Left lung (tissue), 10 donors: ENCODE measurements around the gene ITM2B. TPM values are rescaled to one million over a fixed set of nuclear protein-coding genes. Genes with fewer than 3 reads are reported as not detected.
"Not testable (repeated sequence)": the region's sequence is repeated elsewhere in the genome, so short reads cannot be mapped to it uniquely, and the experiment has no call there.

ENCODE experiments used
- ATAC-seq: fragments of 200-7000 bp; cut with Tn5 transposase; one replicate; pipeline ENCODE4 v1.9.1; 2020; ENCODE audit warnings: moderate library complexity
- DNase-seq, 4 donors: peaks; one replicate each; pipeline ENCODE4 v3.0.0-alpha.2; 2013 to 2020
- H3K27ac ChIP-seq, 2 donors: fragments of 200-600 bp; sonication (generic) in 1 of 2; one replicate each; pipeline versions ENCODE4 v1.5.0 to v1.8.0; 2020 to 2021
- H3K27me3 ChIP-seq, 2 donors: fragments of 200-600 bp; sonication (generic) in 1 of 2; one replicate each; pipeline versions ENCODE4 v1.5.0 to v1.8.0; 2020 to 2021
- H3K36me3 ChIP-seq, 2 donors: fragments of 200-600 bp; sonication (generic) in 1 of 2; one replicate each; pipeline versions ENCODE4 v1.5.0 to v1.8.0; 2020 to 2021
- H3K4me1 ChIP-seq, 2 donors: fragments of 200-600 bp; one replicate each; pipeline ENCODE4 v1.8.0; 2021
- H3K4me3 ChIP-seq, 2 donors: fragments of 200-600 bp; sonication (generic) in 1 of 2; one replicate each; pipeline versions ENCODE4 v1.5.0 to v1.8.0; 2020 to 2021; ENCODE audit warnings: mild to moderate bottlenecking in 1 of 2
- H3K9me3 ChIP-seq, 2 donors: fragments of 200-600 bp; sonication (generic) in 1 of 2; one replicate each; pipeline versions ENCODE4 v1.5.0 to v1.8.0; 2020 to 2021
- intact Hi-C, 2 donors: fragments of 100-400 bp; cut with DNase I; formaldehyde crosslinking; loops; one replicate each; pipeline versions ENCODE4 v1.11.2 to v1.14.2; 2022
- polyA plus RNA-seq, 6 donors: library from polyadenylated mRNA; unstranded; fragments of 120-200 nt; gene quantifications; one replicate each; pipeline ENCODE4 v1.2.1, GENCODE V29; 2013; ENCODE audit not compliant: insufficient read length in 6 of 6
- total RNA-seq, 2 donors: library from RNA; stranded (reverse); fragmentation: NEBNext Ultra II Directional; extraction: Animal tissue kit (Norgen Biotek cat#: 25700); gene quantifications; one replicate each; pipeline ENCODE4 v1.2.1, GENCODE V29; 2021
- TF ChIP-seq, protein P1 (sequence below), 2 donors: fragments of 200-600 bp; sonication (generic) in 1 of 2; IDR thresholded peaks; one replicate each; pipeline versions ENCODE4 v1.5.0 to v1.8.0; 2021; ENCODE audit warnings: antibody characterized with exemption in 2 of 2
- donor health status: DM: no; HTN: yes; CAD: no.
- donor health status: DM: no; HTN: no; CAD: no.

Gene ITM2B
- total and polyA plus RNA-seq, 8 donors, result 530 to 683 (median 621) TPM

DNA sequence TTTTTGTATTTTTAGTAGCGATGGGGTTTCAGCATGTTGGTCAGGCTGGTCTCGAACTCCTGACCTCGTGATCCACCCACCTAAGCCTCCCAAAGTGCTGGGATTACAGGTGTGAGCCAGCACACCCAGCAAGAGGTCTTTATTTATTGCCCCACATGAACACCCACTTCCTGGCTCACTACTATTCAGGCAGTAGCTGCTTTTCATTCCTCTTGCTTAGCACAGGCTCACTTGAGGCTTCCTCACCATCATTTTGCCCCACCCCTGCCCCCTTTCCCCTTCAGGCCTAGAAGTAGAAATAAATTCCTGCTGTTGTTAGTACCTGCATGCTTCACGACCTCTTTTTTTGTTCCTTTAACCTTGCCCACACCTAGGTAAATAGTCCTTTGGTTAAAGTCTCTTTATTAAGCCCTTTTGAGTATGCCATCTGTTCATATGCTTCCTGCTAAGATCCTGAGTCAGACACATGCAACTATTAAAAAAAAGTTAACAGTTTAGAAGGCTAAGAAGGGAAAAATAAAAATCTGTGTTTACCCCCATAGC lies 33.5 kb upstream of the ITM2B start:
- ATAC-seq, result no peak
- DNase-seq, result no peak
- Histone ChIP-seq H3K27me3 (no peaks in the 10 kb centered on the region), H3K4me1 (peaks cover 0 to 5% of the 10 kb centered on the region in 2 donors), H3K27ac (no peak overlapping the region), H3K4me3 (no peak overlapping the region), H3K36me3 (no peaks in the 10 kb centered on the region), H3K9me3 (no peaks in the 10 kb centered on the region)
- intact Hi-C loops, result no loop called here
- TF ChIP-seq, protein P1, sequence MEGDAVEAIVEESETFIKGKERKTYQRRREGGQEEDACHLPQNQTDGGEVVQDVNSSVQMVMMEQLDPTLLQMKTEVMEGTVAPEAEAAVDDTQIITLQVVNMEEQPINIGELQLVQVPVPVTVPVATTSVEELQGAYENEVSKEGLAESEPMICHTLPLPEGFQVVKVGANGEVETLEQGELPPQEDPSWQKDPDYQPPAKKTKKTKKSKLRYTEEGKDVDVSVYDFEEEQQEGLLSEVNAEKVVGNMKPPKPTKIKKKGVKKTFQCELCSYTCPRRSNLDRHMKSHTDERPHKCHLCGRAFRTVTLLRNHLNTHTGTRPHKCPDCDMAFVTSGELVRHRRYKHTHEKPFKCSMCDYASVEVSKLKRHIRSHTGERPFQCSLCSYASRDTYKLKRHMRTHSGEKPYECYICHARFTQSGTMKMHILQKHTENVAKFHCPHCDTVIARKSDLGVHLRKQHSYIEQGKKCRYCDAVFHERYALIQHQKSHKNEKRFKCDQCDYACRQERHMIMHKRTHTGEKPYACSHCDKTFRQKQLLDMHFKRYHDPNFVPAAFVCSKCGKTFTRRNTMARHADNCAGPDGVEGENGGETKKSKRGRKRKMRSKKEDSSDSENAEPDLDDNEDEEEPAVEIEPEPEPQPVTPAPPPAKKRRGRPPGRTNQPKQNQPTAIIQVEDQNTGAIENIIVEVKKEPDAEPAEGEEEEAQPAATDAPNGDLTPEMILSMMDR (IDR thresholded peaks at IDR 0.05), result no peak

DNA sequence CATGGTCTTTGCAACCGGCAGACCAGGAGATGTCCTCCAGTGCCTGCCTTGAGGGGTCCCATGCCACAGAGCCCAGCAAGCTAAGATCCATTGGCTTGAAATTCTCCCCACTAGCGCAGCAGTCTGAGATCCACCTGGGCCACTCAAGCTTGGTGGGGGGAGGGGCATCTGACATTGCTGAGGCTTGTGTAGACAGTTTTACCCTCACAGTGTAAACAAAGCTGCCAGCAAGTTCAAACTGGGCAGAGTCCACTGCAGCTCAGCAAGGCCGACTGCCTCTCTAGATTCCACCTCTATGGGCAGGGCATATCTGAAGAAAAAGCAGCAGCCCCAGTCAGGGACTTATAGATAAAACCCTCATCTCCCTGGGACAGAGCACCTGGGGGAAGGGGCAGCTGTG lies 32.0 kb upstream of the ITM2B start:
- H3K27me3 ChIP-seq, result no peaks in the 10 kb centered on the region
- no peaks in the 10 kb centered on the region for H3K9me3 ChIP-seq
- TF ChIP-seq, protein P1 (IDR thresholded peaks at IDR 0.05), result no peak
- intact Hi-C loops, result no loop called here
- ATAC-seq, result no peak
- H3K4me1 ChIP-seq, result no peaks in the 10 kb centered on the region
- no peak for DNase-seq
- no peak overlapping the region for H3K4me3 ChIP-seq
- H3K27ac ChIP-seq, result no peak overlapping the region
- H3K36me3 ChIP-seq, result no peaks in the 10 kb centered on the region

DNA sequence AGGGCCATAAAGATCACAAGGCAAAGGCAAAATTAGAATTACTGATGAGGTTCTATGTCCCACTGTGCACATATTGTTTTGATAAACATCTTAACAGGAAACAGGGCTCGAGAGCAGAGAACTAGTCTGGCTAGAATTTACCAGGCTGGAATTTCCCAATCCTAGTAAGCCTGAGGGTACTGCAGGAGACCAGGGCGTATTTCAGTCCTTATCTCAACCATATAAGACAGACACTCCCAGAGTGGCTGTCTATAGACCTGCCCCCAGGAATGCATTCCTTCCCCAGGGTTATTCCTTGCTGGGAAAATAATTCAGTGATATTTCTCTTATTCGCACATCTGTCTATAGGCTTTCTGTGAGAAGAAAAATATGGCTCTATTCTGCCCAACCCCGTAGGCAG lies 25.8 kb upstream of the ITM2B start:
- intact Hi-C loops, ATAC-seq, DNase-seq: not testable (repeated sequence)

DNA sequence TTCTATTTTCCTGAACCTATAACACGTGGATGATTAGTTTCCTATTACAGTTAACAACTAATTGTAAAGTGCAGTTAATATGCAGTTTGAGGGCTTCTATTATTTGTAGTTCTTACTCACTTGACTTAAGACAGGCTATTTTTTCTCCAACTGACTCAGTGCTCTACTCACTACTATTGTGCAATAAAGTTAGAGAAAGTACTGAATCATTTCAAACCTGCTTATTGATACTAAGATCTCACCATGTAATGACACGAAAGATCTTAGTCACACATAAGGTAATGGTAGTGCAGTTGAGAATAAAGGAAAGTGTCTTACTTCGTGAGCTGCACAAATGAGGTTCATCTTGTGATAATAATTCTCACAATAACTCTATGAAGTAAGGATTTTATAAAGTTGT lies 22.8 kb upstream of the ITM2B start:
- no peaks in the 10 kb centered on the region for H3K27me3 ChIP-seq
- ATAC-seq (peak; percentile 82), DNase-seq (no peak)
- peaks cover 0 to 8% of the 10 kb centered on the region in 2 donors for H3K9me3 ChIP-seq
- TF ChIP-seq, protein P1 (IDR thresholded peaks at IDR 0.05), result no peak
- no peaks in the 10 kb centered on the region for H3K36me3 ChIP-seq
- H3K4me3 ChIP-seq, result no peak overlapping the region
- peaks cover 0 to 9% of the 10 kb centered on the region in 2 donors for H3K4me1 ChIP-seq
- no peak overlapping the region for H3K27ac ChIP-seq
- intact Hi-C loops, result no loop called here

More for the DNA sequence above, 25.8 kb upstream of the ITM2B start:
- H3K27ac ChIP-seq, H3K4me1 ChIP-seq, H3K4me3 ChIP-seq, H3K9me3 ChIP-seq, H3K27me3 ChIP-seq, H3K36me3 ChIP-seq: not testable (repeated sequence)

DNA sequence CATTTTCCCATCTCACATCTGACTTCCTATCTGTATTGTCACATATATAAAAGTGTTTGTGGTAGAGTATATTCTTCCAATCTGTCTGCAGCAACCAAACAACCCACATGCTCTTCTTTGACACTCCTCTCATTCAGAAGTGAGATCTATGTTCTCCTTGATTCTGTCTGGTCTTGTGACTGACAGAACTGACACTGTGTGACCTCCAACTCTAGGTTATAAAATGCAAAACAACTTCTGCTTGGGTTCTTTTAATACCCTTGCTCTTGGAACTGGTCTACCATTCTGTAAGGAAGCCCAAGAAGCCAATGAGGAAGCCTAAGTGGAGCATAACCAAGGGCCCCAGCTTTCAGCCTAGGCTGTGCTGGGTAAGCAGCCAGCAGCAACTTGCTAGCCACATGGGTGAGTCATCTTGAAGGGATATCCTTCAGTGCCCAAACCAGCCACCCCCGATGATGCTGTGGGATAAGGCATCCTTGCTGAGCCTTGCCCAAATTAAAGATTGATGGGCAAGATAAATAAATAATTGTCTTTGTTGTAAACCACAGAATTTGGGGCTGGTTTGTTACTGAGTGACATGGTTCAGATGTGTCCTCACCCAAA lies 18.4 kb upstream of the ITM2B start:
- intact Hi-C loops, result no loop called here
- peaks cover 0 to 9% of the 10 kb centered on the region in 2 donors for H3K4me1 ChIP-seq
- no peak overlapping the region for H3K4me3 ChIP-seq
- H3K9me3 ChIP-seq, result peaks cover 0 to 4% of the 10 kb centered on the region in 2 donors
- TF ChIP-seq, protein P1 (IDR thresholded peaks at IDR 0.05), result no peak
- no peak overlapping the region for H3K27ac ChIP-seq
- ATAC-seq (no peak), DNase-seq (no peak)
- H3K36me3 ChIP-seq, result no peaks in the 10 kb centered on the region
- H3K27me3 ChIP-seq, result no peaks in the 10 kb centered on the region

DNA sequence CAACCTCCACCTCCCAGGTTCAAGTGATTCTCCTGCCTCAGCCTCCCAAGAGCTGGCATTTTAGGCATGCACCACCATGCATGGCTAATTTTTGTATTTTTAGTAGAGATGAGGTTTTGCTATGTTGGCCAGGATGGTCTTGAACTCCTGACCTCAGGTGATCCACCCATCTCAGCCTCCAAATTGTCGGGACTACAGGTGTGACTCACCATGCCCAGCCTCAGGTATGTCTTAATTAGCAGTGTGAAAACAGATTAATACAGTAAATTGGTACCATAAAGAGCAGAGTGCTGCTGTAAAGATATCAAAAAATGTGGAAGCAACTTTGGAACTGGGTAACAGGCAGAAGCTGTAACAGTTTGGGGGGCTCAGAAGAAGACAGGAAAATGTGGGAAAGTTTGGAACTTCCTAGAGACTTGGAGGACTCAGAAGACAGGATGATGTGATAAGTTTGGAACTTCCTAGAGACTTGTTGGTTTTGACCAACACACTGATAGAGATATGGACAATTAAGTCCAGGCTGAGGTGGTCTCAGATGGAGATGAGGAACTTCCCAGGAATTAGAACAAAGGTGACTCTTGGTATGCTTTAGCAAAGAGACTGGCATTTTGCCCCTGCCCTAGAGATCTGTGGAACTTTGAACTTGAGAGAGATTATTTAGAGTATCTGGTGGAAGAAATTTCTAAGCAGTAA lies 17.3 kb upstream of the ITM2B start:
- DNase-seq, H3K36me3 ChIP-seq, H3K4me1 ChIP-seq, H3K27me3 ChIP-seq, H3K4me3 ChIP-seq, H3K9me3 ChIP-seq, intact Hi-C loops, H3K27ac ChIP-seq, ATAC-seq: not testable (repeated sequence)
